Esophagus muscularis mucosa (tissue), 4 donors: Measurements from ENCODE around the gene GARIN3.

Experiments used
- EP300 ChIP-seq: sonication (generic); formaldehyde crosslinking; IDR thresholded peaks from one replicate; pipeline ENCODE4 v1.6.1; 2017; ENCODE audit warnings: antibody characterized with exemption
- POLR2A ChIP-seq: fragments of 450-650 bp; IDR thresholded peaks from one replicate; pipeline ENCODE4 v1.6.1; 2017; ENCODE audit warnings: antibody characterized with exemption, moderate library complexity, mild to moderate bottlenecking, low read depth
- TF ChIP-seq, protein P1 (sequence below), 3 experiments: fragments of 200-600 bp in 2 of 3; fragments of 450-650 bp in 1 of 3; sonication (generic) in 2 of 3; IDR thresholded peaks; one replicate each; pipeline ENCODE4 v1.5.1; 2017 to 2019; ENCODE audit warnings: antibody characterized with exemption in 3 of 3, mild to moderate bottlenecking in 2 of 3, moderate library complexity in 1 of 3

DNA sequence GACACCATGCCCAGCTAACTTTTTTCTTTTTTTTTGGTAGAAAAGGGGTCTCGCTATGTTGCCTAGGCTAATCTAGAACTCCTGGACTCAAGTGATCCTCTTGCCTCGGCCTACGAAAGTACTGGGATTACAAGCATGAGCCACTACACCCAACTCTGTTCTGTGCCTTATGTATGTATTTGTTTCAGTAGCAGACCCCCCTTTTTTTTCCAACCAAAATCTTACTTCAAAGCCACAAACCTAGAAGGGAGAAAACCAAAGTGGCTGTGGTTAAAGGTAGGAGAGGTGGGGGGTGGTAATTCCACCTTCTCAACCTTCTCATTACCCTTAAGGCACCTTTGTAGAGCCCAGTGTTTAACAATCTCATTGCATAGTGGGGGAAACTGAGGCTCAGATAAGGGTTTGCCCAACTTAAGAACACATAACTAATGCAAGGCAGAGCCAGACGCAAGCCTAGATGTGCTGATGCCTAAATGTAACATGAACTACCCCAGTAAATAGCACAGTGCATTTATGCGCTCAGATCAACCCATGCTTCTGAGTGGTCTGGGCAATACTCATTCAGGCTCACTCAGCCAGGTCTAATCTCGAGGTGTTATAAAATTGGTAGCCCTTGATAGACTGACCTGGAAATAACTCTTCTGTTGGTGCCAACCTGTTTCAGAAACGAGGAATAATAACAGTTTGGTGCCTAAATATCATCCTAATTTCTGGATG, 47.6 kb upstream of the GARIN3 start:
- TF ChIP-seq, protein P1, sequence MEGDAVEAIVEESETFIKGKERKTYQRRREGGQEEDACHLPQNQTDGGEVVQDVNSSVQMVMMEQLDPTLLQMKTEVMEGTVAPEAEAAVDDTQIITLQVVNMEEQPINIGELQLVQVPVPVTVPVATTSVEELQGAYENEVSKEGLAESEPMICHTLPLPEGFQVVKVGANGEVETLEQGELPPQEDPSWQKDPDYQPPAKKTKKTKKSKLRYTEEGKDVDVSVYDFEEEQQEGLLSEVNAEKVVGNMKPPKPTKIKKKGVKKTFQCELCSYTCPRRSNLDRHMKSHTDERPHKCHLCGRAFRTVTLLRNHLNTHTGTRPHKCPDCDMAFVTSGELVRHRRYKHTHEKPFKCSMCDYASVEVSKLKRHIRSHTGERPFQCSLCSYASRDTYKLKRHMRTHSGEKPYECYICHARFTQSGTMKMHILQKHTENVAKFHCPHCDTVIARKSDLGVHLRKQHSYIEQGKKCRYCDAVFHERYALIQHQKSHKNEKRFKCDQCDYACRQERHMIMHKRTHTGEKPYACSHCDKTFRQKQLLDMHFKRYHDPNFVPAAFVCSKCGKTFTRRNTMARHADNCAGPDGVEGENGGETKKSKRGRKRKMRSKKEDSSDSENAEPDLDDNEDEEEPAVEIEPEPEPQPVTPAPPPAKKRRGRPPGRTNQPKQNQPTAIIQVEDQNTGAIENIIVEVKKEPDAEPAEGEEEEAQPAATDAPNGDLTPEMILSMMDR (IDR thresholded peaks at IDR 0.05): no peak
- no peak for TF ChIP-seq POLR2A
- TF ChIP-seq EP300: no peak
